HepG2 (cell line): ENCODE results near the gene RAI14. TPM values are rescaled to one million over a fixed set of nuclear protein-coding genes. Genes with fewer than 3 reads are reported as not detected.

Source experiments
- ATAC-seq: fragments of 200-7000 bp; cut with Tn5 transposase; 3 replicates; pipeline ENCODE4 v1.9.1; 2020; ENCODE audit warnings: mild to moderate bottlenecking, moderate library complexity
- BruUV-seq: library from RNA; stranded (reverse); fragments of 400-500 nt; replicated peaks from 2 replicates; lab custom pipeline; 2021; lab: Mats Ljungman, UMichigan
- CTCF ChIA-PET: fragments of 300-600 bp; formaldehyde crosslinking; extraction: SDS; loops from one replicate; lab custom pipeline; 2021; ENCODE audit warnings: low total read pairs, inconsistent platforms, low intra/inter-chr PET ratio; lab: Yijun Ruan, JAX
- POLR2A ChIA-PET: fragments of 350-600 bp; sonication (Branson Sonifier 250); formaldehyde crosslinking; loops from one replicate; lab custom pipeline; 2020; ENCODE audit warnings: antibody characterized with exemption, inconsistent platforms; lab: Yijun Ruan, JAX
- DNase-seq: peaks from one replicate; pipeline ENCODE4 v3.0.0-alpha.2; 2015; ENCODE audit warnings: low spot score
- FAIRE-seq: peaks from 3 replicates; lab custom pipeline; 2011; peaks lifted over from hg19 to GRCh38; lab: Jason Lieb, UNC
- H2AFZ ChIP-seq: one replicate; pipeline ENCODE4 v1.6.1; 2011; ENCODE audit warnings: low read length, inconsistent platforms
- H3K27ac ChIP-seq: fragments of 300-600 bp; 3 replicates; pipeline ENCODE4 v1.8.0; 2011; ENCODE audit warnings: mixed run types, mild to moderate bottlenecking, mixed read lengths, low read length, inconsistent platforms; ENCODE audit not compliant: insufficient read depth; ENCODE audit errors: extremely low read length
- H3K27me3 ChIP-seq, 2 experiments: fragments of 200-600 bp in 1 of 2; 2 replicates in 1 of 2; 3 replicates in 1 of 2; pipeline versions ENCODE4 v1.6.0 to v1.8.0; 2011; ENCODE audit warnings: low read length in 2 of 2, mild to moderate bottlenecking in 2 of 2, moderate library complexity in 2 of 2, inconsistent platforms in 1 of 2; ENCODE audit not compliant: insufficient read depth in 2 of 2, control insufficient read depth in 1 of 2
- H3K36me3 ChIP-seq, 2 experiments: fragments of 200-600 bp in 1 of 2; replicated peaks in 1 of 2; 2 replicates in 1 of 2; 3 replicates in 1 of 2; pipeline versions ENCODE4 v1.5.1 to v1.8.0; 2011; ENCODE audit warnings: low read length in 2 of 2, inconsistent platforms in 1 of 2; ENCODE audit not compliant: insufficient read depth in 2 of 2, control insufficient read depth in 1 of 2
- H3K4me1 ChIP-seq: 2 replicates; pipeline ENCODE4 v1.5.1; 2012; ENCODE audit warnings: low read length, inconsistent platforms; ENCODE audit not compliant: insufficient read depth
- H3K4me2 ChIP-seq: 2 replicates; pipeline ENCODE4 v1.6.0; 2011; ENCODE audit warnings: low read depth, low read length, inconsistent platforms
- H3K4me3 ChIP-seq, 3 experiments: fragments of 200-600 bp in 1 of 3; sonication (generic), shearing (Covaris generic) in 1 of 3; replicated peaks in 1 of 3; 2 replicates each; pipeline ENCODE4 v1.5.1; 2011 to 2016; ENCODE audit warnings: low read length in 3 of 3, inconsistent platforms in 2 of 3, low read depth in 2 of 3, mild to moderate bottlenecking in 2 of 3, control low read depth in 1 of 3, mixed read lengths in 1 of 3; ENCODE audit not compliant: insufficient read depth in 1 of 3
- H3K79me2 ChIP-seq: one replicate; pipeline ENCODE4 v1.6.1; 2011; ENCODE audit warnings: low read length, inconsistent platforms; ENCODE audit not compliant: insufficient read depth
- H3K9ac ChIP-seq: 2 replicates; pipeline ENCODE4 v1.6.0; 2011; ENCODE audit warnings: mild to moderate bottlenecking, low read depth, low read length, inconsistent platforms; ENCODE audit not compliant: insufficient read depth
- H3K9me3 ChIP-seq: 2 replicates; pipeline ENCODE4 v1.5.1; 2012; ENCODE audit warnings: mild to moderate bottlenecking, low read length
- H4K20me1 ChIP-seq: 2 replicates; pipeline ENCODE4 v1.6.0; 2011; ENCODE audit warnings: inconsistent platforms, mild to moderate bottlenecking, low read length, moderate library complexity; ENCODE audit not compliant: insufficient read depth
- CHD4 ChIP-seq: fragments of 200-600 bp; sonication (generic); IDR thresholded peaks from 2 replicates; pipeline ENCODE4 v1.7.0; 2017; ENCODE audit warnings: mild to moderate bottlenecking, low read length, borderline replicate concordance
- HMGA1 ChIP-seq: sonication (generic); formaldehyde crosslinking; conservative IDR thresholded peaks from 2 replicates; pipeline ENCODE4 v1.4.0; 2020; ENCODE audit warnings: missing genetic modification reagents
- MAFF ChIP-seq: IDR thresholded peaks from 2 replicates; pipeline ENCODE4 v1.6.1; 2011; ENCODE audit warnings: low read depth, low read length, improper control_type of control experiment
- MAFK ChIP-seq, 2 experiments: IDR thresholded peaks in 1 of 2; conservative IDR thresholded peaks in 1 of 2; 2 replicates each; pipeline ENCODE4 v1.6.1; 2011; ENCODE audit warnings: improper control_type of control experiment in 2 of 2, low read length in 2 of 2
- NCOA5 ChIP-seq: sonication (generic); formaldehyde crosslinking; IDR thresholded peaks from 2 replicates; pipeline ENCODE4 v1.4.0; 2020; ENCODE audit warnings: missing genetic modification reagents
- NR1H2 ChIP-seq: sonication (generic); formaldehyde crosslinking; IDR thresholded peaks from 2 replicates; pipeline ENCODE4 v1.8.1; 2022; ENCODE audit warnings: low read depth, missing genetic modification reagents, borderline replicate concordance
- ZNF142 ChIP-seq: sonication (generic); formaldehyde crosslinking; IDR thresholded peaks from 2 replicates; pipeline ENCODE4 v1.4.0; 2020; ENCODE audit warnings: missing genetic modification reagents
- ZNF441 ChIP-seq: sonication (generic); formaldehyde crosslinking; IDR thresholded peaks from 2 replicates; pipeline ENCODE4 v1.7.0; 2021; ENCODE audit warnings: missing genetic modification reagents, borderline replicate concordance
- ZNF773 ChIP-seq: sonication (generic); formaldehyde crosslinking; IDR thresholded peaks from 2 replicates; pipeline ENCODE4 v1.4.0; 2020; ENCODE audit warnings: missing genetic modification reagents, borderline replicate concordance
- ZNF784 ChIP-seq: sonication (generic); formaldehyde crosslinking; IDR thresholded peaks from 2 replicates; pipeline ENCODE4 v1.5.1; 2020; ENCODE audit warnings: missing genetic modification reagents, mild to moderate bottlenecking, borderline replicate concordance
- WGBS: methylation state at CpG from one replicate; pipeline ENCODE4 v1.1.6; 2017; ENCODE audit warnings: low lambda C conversion rate; 5-methylcytosine and 5-hydroxymethylcytosine counted together
- in situ Hi-C: cut with HindIII; loops from 2 replicates; pipeline ENCODE4 v1.10.0; 2017; ENCODE audit warnings: low pct_unique_long_range_greater_than_20kb; ENCODE audit not compliant: extremely low pct_ligation_motif_present
- intact Hi-C: fragments of 100-400 bp; cut with micrococcal nuclease; formaldehyde crosslinking; loops from one replicate; pipeline ENCODE4 v1.10.0; 2022; ENCODE audit not compliant: unreplicated experiment
- polyA plus RNA-seq, 8 experiments: library from polyadenylated mRNA; depleted of rRNA in 3 of 8; stranded (reverse) in 7 of 8; unstranded in 1 of 8; fragments of >200 nt; fragmentation: Illumina TruSeq in 4 of 8; extraction: Trizol in 4 of 8; gene quantifications; 2 replicates each; pipeline versions ENCODE4 v1.2.1 to v1.2.3, GENCODE V29; 2011 to 2016; ENCODE audit warnings: low read depth in 4 of 8, missing spikeins in 1 of 8, mixed read lengths in 1 of 8; ENCODE audit not compliant: insufficient read depth in 1 of 8
- total RNA-seq, 5 experiments: library from RNA; depleted of rRNA; stranded (reverse); fragments of >200 nt; fragmentation: Illumina TruSeq; extraction: Trizol; gene quantifications; 2 replicates each; pipeline ENCODE4 v1.2.3, GENCODE V29; 2016; ENCODE audit warnings: low read depth in 1 of 5
- TF ChIP-seq, protein P1 (sequence below): sonication (generic); formaldehyde crosslinking; IDR thresholded peaks from 2 replicates; pipeline ENCODE4 v1.8.1; 2023; ENCODE audit warnings: mild to moderate bottlenecking, inconsistent platforms, moderate library complexity, missing genetic modification reagents, borderline replicate concordance

Gene RAI14
- total and polyA plus RNA-seq, 2 of the 13 experiments (the other 11 are each of a cell fraction or from before 2014, with no cell fraction given) = 12.6 to 18.2 TPM

DNA sequence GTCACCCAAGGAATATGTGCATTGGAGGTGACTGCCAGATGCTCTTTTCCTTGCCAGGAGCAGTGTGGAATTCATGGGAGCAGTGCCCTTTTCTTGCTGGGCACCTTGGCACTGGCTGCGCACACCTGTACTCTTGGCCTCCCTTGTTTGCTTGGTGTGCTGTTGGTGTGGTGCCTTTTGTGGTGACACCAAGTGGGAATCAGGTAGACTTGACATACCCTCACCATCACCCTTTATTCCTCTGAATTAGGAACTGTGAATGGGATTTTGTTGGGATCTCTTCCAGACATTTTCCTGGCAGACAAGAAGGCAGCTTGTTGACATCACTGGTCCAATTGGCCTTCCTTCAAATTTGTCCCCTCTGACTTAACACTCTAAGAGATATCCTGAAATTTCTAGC, 82.3 kb downstream of the RAI14 start (continued):
- no peak for TF ChIP-seq CHD4
- TF ChIP-seq ZNF441 = no peak
- no peak for TF ChIP-seq ZNF773 (CRISPR knock-in tag)
- TF ChIP-seq ZNF142 (CRISPR knock-in tag) = no peak
- TF ChIP-seq NCOA5 (CRISPR knock-in tag) = no peak

DNA sequence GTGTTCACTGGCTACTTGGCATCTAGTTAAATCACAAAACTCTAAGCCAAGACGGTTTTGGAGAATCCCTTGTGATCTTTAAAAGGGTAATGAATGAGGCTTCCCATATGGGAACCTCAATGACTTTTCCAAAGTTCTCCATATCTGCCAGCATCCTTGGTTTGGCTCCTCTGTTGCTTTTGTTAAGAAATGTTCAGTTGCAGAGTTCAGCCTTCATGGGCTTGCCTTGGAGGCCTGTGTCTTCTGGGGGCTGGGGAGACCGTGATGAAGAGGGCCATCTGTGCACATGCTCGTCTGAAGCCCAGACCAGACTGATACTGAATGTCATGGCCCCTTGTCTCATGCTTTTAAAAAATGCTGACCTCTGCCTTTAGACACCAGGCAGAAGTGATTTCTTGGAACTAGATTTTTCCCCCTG, 84.3 kb downstream of the RAI14 start:
- H3K79me2 ChIP-seq = no peaks in the 10 kb centered on the region
- TF ChIP-seq ZNF784 (CRISPR knock-in tag) (no peak), HMGA1 (CRISPR knock-in tag) (no peak), MAFF (peak; percentile 41), MAFK (conservative IDR thresholded peaks at IDR 0.05 in 1 of 2, IDR thresholded peaks at IDR 0.05 in 1 of 2; ENCODE audit: low read length in 2 of 2) (peak; percentile 45 to 64; a peak in 3 of 4 replicates), NR1H2 (CRISPR knock-in tag) (no peak)
- TF ChIP-seq, protein P1, sequence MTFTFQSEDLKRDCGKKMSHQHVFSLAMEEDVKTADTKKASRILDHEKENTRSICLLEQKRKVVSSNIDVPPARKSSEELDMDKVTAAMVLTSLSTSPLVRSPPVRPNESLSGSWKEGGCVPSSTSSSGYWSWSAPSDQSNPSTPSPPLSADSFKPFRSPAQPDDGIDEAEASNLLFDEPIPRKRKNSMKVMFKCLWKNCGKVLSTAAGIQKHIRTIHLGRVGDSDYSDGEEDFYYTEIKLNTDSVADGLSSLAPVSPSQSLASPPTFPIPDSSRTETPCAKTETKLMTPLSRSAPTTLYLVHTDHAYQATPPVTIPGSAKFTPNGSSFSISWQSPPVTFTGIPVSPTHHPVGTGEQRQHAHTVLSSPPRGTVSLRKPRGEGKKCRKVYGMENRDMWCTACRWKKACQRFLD (CRISPR knock-in tag) = no peak
- BruUV-seq = no TSS peak
- ChIA-PET CTCF (no interaction called here), POLR2A (no interaction called here)
- no peak overlapping the region for H3K4me2 ChIP-seq
- H3K9me3 ChIP-seq = no peaks in the 10 kb centered on the region
- intact Hi-C loops (no loop called here), in situ Hi-C loops (no loop called here)
- no peak overlapping the region for H3K9ac ChIP-seq
- no peak overlapping the region for H2AFZ ChIP-seq
- no peaks in the 10 kb centered on the region for H3K36me3 ChIP-seq
- H3K27ac ChIP-seq = no peak overlapping the region
- DNase-seq = no peak
- FAIRE-seq = no peak
- no peaks in the 10 kb centered on the region for H4K20me1 ChIP-seq
- WGBS = 93% methylated on average over 3 of the region's 3 CpGs
- H3K4me1 ChIP-seq = peaks cover 19% of the 10 kb centered on the region
- ATAC-seq = no peak
- H3K4me3 ChIP-seq = no peak overlapping the region
- H3K27me3 ChIP-seq = no peaks in the 10 kb centered on the region
